ENCODE data around the gene SSH2.
"Not testable (repeated sequence)": the region's sequence is repeated elsewhere in the genome, so short reads cannot be mapped to it uniquely, and the experiment has no call there.

SSH2 gene

DNA sequence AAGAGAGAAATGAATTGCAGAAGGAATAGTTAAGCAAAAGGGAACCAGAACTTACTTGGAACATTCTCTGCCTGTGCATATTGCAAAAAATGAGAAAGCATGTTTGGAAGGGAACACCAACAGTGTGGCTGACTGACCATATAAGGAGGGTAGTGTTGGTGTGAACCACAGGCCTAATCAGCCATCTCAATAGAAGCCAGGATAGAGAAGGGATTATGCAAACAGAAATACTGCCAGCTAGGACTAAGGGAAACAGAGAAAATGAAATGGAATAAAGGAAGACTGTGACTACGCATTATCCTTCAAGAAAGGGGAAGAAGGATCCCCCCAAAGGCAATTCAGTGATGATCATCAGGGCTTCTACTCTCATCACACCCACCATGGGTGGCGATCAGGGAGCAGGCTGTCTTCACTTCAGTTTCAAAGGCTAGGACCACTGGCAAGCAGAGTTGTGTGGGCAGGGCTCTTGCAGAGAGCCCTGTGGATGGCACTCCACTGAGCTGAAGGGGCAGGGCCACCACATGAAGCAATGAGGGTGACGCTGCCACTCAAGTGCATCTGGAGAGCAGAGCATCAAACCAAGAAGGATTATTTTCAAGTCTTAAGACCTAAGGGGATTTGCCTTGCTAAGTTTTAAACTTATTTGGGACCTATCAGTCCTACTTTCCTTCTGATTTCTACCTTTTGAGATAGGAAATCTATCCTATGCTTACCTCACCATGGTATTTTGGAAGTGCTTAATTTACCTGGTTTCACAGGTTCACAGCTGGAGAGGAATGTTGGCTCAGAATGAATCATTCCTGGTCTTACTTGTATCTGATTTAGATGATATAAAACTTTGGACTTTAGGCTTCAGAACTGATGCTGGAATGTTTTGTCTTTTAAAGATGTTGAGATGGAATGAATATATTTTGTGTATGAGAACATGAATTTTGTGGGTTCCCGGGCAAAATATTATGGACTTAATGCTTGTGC lies 140.5 kb downstream of the SSH2 start:
- DNase-seq: no peak
- peaks cover 14% of the 10 kb centered on the region for H3K36me3 ChIP-seq (ENCODE audit: insufficient read depth, low read length)
- no peaks in the 10 kb centered on the region for H3K79me2 ChIP-seq (ENCODE audit: insufficient read depth, low read length)
- no peaks in the 10 kb centered on the region; the same call in 1 of the 2 replicates for H4K20me1 ChIP-seq (ENCODE audit: insufficient read depth, low read length)
- H3K9me3 ChIP-seq (ENCODE audit: insufficient read depth, low read length, severe bottlenecking): no peaks in the 10 kb centered on the region
- H2AFZ ChIP-seq (ENCODE audit: low read depth, low read length): no peak overlapping the region
- H3K27me3 ChIP-seq (ENCODE audit: insufficient read depth, low read length, poor library complexity): no peaks in the 10 kb centered on the region
- no peak for ATAC-seq (ENCODE audit: insufficient read depth, low read depth)
- no peak overlapping the region for H3K27ac ChIP-seq (ENCODE audit: low read length)
- TF ChIP-seq, protein P1, sequence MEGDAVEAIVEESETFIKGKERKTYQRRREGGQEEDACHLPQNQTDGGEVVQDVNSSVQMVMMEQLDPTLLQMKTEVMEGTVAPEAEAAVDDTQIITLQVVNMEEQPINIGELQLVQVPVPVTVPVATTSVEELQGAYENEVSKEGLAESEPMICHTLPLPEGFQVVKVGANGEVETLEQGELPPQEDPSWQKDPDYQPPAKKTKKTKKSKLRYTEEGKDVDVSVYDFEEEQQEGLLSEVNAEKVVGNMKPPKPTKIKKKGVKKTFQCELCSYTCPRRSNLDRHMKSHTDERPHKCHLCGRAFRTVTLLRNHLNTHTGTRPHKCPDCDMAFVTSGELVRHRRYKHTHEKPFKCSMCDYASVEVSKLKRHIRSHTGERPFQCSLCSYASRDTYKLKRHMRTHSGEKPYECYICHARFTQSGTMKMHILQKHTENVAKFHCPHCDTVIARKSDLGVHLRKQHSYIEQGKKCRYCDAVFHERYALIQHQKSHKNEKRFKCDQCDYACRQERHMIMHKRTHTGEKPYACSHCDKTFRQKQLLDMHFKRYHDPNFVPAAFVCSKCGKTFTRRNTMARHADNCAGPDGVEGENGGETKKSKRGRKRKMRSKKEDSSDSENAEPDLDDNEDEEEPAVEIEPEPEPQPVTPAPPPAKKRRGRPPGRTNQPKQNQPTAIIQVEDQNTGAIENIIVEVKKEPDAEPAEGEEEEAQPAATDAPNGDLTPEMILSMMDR (IDR thresholded peaks at IDR 0.05; ENCODE audit: borderline replicate concordance, extremely low read depth, low read length, poor library complexity, severe bottlenecking): no peak
- TF ChIP-seq EZH2 (IDR thresholded peaks at IDR 0.05; ENCODE audit: borderline replicate concordance, low read depth, low read length, severe bottlenecking): no peak
- no peaks in the 10 kb centered on the region for H3K4me1 ChIP-seq (ENCODE audit: insufficient read depth, low read length)
- H3K4me2 ChIP-seq (ENCODE audit: insufficient read depth, low read length): no peak overlapping the region
- H3K4me3 ChIP-seq (ENCODE audit: low read depth in 1 of 2, low read length in 2 of 2): no peak overlapping the region
- H3K9ac ChIP-seq (ENCODE audit: low read depth, low read length): no peak overlapping the region

DNA sequence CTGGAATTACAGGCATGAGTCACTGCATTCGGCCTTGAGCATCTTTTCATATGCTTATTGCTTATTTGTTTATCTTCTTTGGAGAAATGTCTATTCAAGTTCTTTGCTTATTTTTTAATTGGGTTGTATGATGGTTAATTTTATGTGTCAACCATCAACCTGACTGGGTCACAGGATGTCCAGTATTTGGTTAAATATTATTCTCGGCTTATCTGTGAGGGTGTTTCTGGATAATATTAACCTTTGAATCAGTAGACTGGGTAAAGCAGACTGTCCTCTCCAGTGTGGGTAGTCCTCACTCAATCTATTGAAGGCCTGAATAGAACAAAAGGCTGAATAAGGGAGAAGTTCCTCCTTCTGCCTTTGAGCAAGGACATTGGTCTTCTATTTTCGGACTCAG lies 142.0 kb downstream of the SSH2 start:
- no peak for TF ChIP-seq EZH2 (IDR thresholded peaks at IDR 0.05; ENCODE audit: borderline replicate concordance, low read depth, low read length, severe bottlenecking)
- TF ChIP-seq, protein P1 (IDR thresholded peaks at IDR 0.05; ENCODE audit: borderline replicate concordance, extremely low read depth, low read length, poor library complexity, severe bottlenecking): no peak
- H3K4me3 ChIP-seq (ENCODE audit: low read depth in 1 of 2, low read length in 2 of 2): no peak overlapping the region

GRCh38 chr17:29782917-29783316 lies 147.1 kb downstream of the SSH2 start:
- DNase-seq (no peak), ATAC-seq (ENCODE audit: insufficient read depth, low read depth) (no peak)
- H3K9ac ChIP-seq (ENCODE audit: low read depth, low read length): no peak overlapping the region
- H4K20me1 ChIP-seq (ENCODE audit: insufficient read depth, low read length): no peaks in the 10 kb centered on the region; the same call in 1 of the 2 replicates
- H3K4me1 ChIP-seq (ENCODE audit: insufficient read depth, low read length): no peaks in the 10 kb centered on the region
- H3K4me3 ChIP-seq (ENCODE audit: low read depth in 1 of 2, low read length in 2 of 2): no peak overlapping the region
- H2AFZ ChIP-seq (ENCODE audit: low read depth, low read length): no peak overlapping the region
- H3K27ac ChIP-seq (ENCODE audit: low read length): no peak overlapping the region
- no peaks in the 10 kb centered on the region for H3K27me3 ChIP-seq (ENCODE audit: insufficient read depth, low read length, poor library complexity)
- no peak overlapping the region for H3K4me2 ChIP-seq (ENCODE audit: insufficient read depth, low read length)
- peaks cover 4% of the 10 kb centered on the region; the same call in 1 of the 2 replicates for H3K36me3 ChIP-seq (ENCODE audit: insufficient read depth, low read length)
- no peaks in the 10 kb centered on the region for H3K79me2 ChIP-seq (ENCODE audit: insufficient read depth, low read length)
- H3K9me3 ChIP-seq (ENCODE audit: insufficient read depth, low read length, severe bottlenecking): no peaks in the 10 kb centered on the region
- no peak for TF ChIP-seq EZH2 (IDR thresholded peaks at IDR 0.05; ENCODE audit: borderline replicate concordance, low read depth, low read length, severe bottlenecking)
- TF ChIP-seq, protein P1 (IDR thresholded peaks at IDR 0.05; ENCODE audit: borderline replicate concordance, extremely low read depth, low read length, poor library complexity, severe bottlenecking): no peak

More for the DNA sequence above, 142.0 kb downstream of the SSH2 start:
- no peaks in the 10 kb centered on the region for H3K27me3 ChIP-seq (ENCODE audit: insufficient read depth, low read length, poor library complexity)
- DNase-seq: no peak
- H3K27ac ChIP-seq (ENCODE audit: low read length): no peak overlapping the region
- no peaks in the 10 kb centered on the region; the same call in 1 of the 2 replicates for H4K20me1 ChIP-seq (ENCODE audit: insufficient read depth, low read length)
- H3K36me3 ChIP-seq (ENCODE audit: insufficient read depth, low read length): peaks cover 17% of the 10 kb centered on the region
- H3K79me2 ChIP-seq (ENCODE audit: insufficient read depth, low read length): no peaks in the 10 kb centered on the region
- no peaks in the 10 kb centered on the region for H3K9me3 ChIP-seq (ENCODE audit: insufficient read depth, low read length, severe bottlenecking)
- no peak for ATAC-seq (ENCODE audit: insufficient read depth, low read depth)
- H3K9ac ChIP-seq (ENCODE audit: low read depth, low read length): no peak overlapping the region
- no peak overlapping the region for H3K4me2 ChIP-seq (ENCODE audit: insufficient read depth, low read length)
- no peak overlapping the region for H2AFZ ChIP-seq (ENCODE audit: low read depth, low read length)
- no peaks in the 10 kb centered on the region for H3K4me1 ChIP-seq (ENCODE audit: insufficient read depth, low read length)

- not testable (repeated sequence) for H2AFZ ChIP-seq (ENCODE audit: low read depth, low read length); H3K4me1 ChIP-seq (ENCODE audit: insufficient read depth, low read length); ATAC-seq (ENCODE audit: insufficient read depth, low read depth); H3K27me3 ChIP-seq (ENCODE audit: insufficient read depth, low read length, poor library complexity); DNase-seq; H3K27ac ChIP-seq (ENCODE audit: low read length); H3K9me3 ChIP-seq (ENCODE audit: insufficient read depth, low read length, severe bottlenecking); H3K4me3 ChIP-seq (ENCODE audit: low read depth in 1 of 2, low read length in 2 of 2); H4K20me1 ChIP-seq (ENCODE audit: insufficient read depth, low read length); H3K4me2 ChIP-seq (ENCODE audit: insufficient read depth, low read length); H3K79me2 ChIP-seq (ENCODE audit: insufficient read depth, low read length); H3K9ac ChIP-seq (ENCODE audit: low read depth, low read length)
- peaks cover 11% of the 10 kb centered on the region for H3K36me3 ChIP-seq (ENCODE audit: insufficient read depth, low read length)
These were observed 150.2 kb downstream of the SSH2 start for GRCh38 chr17:29779812-29780190.
